NCI-H1048 (cell line): ENCODE measurements around the gene CCBE1.
"Not testable (repeated sequence)": the region's sequence is repeated elsewhere in the genome, so short reads cannot be mapped to it uniquely, and the experiment has no call there.

Experiments
- DNase-seq: peaks from one replicate; lab custom pipeline; 2025; lab: John Stamatoyannopoulos, UW

The CCBE1 gene

GRCh38 chr18:59655676-59656075, 41.5 kb downstream of the CCBE1 start:
- DNase-seq: no peak

GRCh38 chr18:59651071-59651470, 46.2 kb downstream of the CCBE1 start:
- no peak for DNase-seq

GRCh38 chr18:59650266-59650820, 46.9 kb downstream of the CCBE1 start:
- no peak for DNase-seq

- no peak for DNase-seq
These were observed 47.6 kb downstream of the CCBE1 start for GRCh38 chr18:59649591-59649990.

DNA sequence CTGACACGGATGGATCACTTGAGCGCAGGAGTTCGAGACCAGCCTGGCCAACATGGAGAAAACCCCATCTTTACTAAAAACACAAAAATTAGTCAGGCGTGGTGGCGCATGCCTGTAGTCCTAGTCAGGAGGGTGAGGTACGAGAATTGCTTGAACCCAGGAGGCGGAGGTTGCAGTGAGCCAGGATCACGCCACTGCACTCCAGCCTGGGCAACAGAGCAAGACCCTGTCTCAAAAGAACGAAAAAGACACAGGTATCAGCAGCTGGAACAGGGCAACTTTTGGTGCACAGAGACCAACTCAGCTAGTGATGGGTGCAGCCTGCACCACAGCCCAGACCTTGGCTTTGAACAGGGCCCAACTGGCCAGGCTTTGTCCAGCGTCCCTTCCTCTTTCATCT, 48.8 kb downstream of the CCBE1 start:
- not testable (repeated sequence) for DNase-seq

DNA sequence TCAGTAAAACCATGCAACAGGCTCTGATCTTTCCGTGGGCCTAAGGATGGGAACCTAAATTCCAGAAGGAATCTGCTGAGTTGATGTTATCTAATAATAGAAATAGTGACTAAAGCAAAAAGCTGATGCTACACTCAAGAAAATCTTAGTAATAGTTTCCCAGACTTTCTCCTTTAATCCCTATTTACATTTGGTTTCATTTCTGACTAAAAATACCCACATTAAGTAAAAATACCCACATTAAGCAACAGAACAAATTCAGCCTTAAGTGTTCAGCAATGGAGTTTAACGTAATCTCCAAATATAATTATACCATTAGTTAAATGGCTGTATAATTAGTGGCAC, 50.3 kb downstream of the CCBE1 start:
- DNase-seq: no peak

DNA sequence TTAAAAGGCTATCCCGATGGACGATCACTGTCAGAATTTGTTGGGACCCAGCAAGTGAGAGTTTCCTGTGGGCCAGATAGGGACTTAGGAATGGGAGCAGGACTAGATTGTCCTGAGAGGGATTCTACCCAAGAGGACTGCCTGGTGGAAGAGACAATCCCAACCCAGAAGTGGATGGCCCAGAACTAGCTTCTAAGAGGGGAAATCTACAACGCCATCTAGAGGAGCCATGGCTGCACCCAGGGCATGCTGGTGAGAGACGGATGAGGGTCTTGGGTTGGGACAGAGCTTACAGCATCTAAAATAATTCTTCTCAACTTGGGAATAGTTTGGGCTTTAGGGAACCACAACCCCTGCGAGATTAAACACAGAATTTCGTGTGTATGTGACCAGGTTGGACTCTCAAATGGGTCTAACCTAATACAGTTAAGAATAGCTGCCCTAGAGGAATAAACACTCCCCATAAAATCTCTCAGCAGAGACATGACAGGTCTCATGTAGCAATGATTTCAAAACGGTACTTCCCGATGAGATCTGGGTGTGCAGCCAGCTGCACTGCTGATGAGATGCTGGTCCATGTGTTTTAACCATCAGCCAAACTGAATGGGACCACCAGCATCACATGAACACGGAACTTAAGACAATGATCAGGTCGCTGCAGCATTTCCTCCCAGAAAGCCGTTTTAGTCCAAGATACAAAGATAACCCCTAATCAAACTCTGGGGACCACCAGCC, 50.8 kb downstream of the CCBE1 start:
- DNase-seq: no peak

- no peak for DNase-seq
These were observed 53.5 kb downstream of the CCBE1 start for GRCh38 chr18:59643740-59644139.

GRCh38 chr18:59640721-59641120, 56.5 kb downstream of the CCBE1 start:
- no peak for DNase-seq

GRCh38 chr18:59639821-59640220, 57.4 kb downstream of the CCBE1 start:
- no peak for DNase-seq

DNA sequence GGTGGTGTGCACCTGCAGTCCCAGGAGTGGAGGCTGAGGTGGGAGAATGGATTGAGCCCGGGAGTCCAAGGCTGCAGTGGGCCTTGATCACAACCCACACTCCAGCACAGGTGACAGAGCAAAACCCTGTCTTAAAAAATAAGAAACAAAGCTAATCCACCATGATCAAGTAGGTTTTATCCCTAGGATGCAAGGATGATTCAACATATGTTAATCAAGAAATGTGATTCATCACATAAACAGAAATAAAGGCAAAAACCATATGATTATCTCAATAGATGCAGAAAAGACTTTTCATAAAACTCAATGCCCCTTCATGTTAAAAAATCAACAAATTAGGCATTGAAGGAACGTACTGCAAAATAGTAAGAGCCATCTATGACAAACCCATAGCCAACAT, 58.1 kb downstream of the CCBE1 start:
- DNase-seq: no peak

DNA sequence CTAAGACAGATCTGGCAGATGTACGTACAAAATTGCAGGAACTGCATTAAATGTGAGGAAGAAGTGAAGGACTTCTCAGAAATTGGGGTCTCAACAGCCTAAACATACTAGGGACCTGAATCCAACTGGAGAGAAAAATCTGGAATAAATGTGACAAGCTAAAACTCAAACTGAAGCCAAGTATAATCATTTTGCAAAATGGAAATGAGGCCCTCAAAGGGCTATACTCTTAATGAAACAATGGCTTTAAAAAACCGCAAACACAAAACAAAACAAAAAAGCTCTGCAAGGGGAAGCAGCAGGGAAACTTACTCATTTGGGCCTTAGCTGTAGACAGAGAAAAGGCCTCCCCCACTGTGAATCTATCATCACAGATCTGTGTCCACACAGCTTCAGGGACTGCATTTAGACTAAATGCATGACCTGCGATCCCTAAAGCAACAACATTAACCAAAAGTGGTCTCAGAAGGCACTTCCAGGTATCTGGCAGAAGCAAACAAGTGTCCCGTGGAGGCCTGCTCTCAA, 63.2 kb downstream of the CCBE1 start:
- no peak for DNase-seq

GRCh38 chr18:59633317-59633716, 63.9 kb downstream of the CCBE1 start:
- DNase-seq: no peak

DNA sequence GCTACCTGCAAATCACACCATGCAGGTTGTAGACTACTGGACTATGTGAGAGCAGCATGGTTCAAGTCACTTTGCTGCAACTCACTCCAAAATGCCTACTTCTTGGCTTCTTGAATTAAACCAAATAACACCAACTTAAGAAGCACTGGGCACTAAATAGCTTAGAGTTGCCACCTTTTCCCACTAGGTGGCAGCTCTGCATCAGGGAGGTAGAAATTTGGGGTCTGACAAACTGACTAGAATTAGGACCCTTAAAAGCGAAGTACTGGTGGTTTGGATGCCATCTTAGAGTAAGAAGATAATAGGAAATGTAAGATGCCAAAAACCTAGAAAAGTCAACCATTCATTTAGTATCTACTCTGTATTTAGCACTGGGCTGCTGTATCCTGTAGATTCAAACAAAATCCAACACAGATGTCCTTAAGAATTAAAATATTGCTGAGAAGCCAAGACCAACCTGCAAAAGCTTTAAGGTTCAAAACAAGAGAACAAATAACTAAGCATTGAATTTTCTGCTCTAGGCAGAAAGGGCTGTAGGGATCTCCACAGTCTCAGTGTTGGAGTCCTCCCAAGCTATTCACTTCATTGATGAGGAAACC, 65.5 kb downstream of the CCBE1 start:
- no peak for DNase-seq

- no peak for DNase-seq
These were observed 67.3 kb downstream of the CCBE1 start for GRCh38 chr18:59629894-59630293.

DNA sequence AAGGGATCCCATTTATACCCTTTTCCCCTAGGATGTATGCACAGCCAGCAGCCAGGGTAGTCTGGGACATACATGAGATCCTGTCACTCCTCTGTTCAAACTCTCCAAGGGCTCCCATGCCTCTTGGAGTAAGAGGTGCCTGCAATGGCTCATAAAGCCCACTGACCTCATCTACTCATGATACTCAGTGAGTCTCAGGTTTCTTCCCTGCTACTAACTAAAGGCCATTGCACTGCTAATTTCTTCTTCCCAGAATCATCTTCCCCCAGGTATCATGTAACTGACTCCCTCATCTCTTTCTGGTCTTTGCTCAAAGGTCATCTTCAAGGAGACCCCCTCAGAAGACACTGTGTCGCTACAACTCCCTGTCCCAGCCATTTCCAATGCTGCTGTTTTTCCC, 68.2 kb downstream of the CCBE1 start:
- DNase-seq: no peak

- DNase-seq: no peak
These were observed 69.8 kb downstream of the CCBE1 start for GRCh38 chr18:59627414-59627813.

GRCh38 chr18:59624369-59624765, 72.9 kb downstream of the CCBE1 start:
- no peak for DNase-seq

GRCh38 chr18:59623456-59624368, 73.5 kb downstream of the CCBE1 start:
- DNase-seq: no peak

- DNase-seq: no peak
These were observed 76.2 kb downstream of the CCBE1 start for GRCh38 chr18:59621027-59621426.

DNA sequence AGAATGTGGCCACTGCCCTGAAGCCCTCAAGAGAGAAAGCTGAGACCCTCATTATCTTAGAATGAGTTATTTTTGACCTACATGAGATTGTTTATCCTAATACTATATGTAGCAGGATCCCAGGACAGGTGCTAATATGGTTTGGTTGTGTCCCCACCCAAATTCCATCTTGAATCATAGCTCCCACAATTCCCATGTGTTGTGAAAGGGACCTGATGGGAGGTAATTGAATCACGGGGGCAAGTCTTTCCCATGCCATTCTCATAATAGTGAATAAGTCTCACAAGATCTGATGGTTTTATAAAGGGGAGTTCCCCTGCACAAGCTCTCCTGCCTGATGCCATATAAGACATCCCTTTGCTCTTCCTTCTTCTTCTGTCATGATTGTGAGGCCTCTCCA, 76.8 kb downstream of the CCBE1 start:
- DNase-seq: no peak

GRCh38 chr18:59619816-59620215, 77.4 kb downstream of the CCBE1 start:
- DNase-seq: no peak
